Measurements from ENCODE around the gene RAMP3. TPM values are rescaled to one million over a fixed set of nuclear protein-coding genes. Genes with fewer than 3 reads are reported as not detected.
"Not testable (repeated sequence)": the region's sequence is repeated elsewhere in the genome, so short reads cannot be mapped to it uniquely, and the experiment has no call there.

Gene RAMP3
- total and polyA plus RNA-seq, 9 of the 15 experiments (the other 6 are each of a cell fraction or from before 2014, with no cell fraction given), result not detected

DNA sequence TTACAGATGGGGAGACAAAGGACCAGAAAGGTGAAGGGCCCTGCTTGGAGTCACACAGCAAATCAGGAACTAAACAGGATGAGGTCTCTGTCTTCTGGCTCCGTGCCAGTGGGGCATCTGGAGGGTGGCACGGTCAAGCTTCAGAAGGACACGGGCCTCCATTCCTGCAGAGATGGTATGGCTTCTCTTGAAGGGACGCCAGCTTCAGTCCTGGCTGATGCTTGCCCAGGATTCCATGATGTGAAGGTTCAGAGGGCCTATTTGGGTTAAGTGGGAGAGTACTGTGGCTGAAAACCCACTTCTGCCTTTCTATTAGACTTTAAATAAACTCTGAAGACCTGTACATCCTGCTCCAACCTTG is 6.1 kb downstream of the RAMP3 start:
- H3K79me2 ChIP-seq (ENCODE audit: control insufficient read depth, insufficient read depth, low read length), result no peaks in the 10 kb centered on the region
- H3K4me3 ChIP-seq, result no peak overlapping the region
- no peak overlapping the region for H3K9ac ChIP-seq (ENCODE audit: insufficient read depth in 1 of 2, low read depth in 2 of 2, low read length in 2 of 2)
- ATAC-seq (no peak), FAIRE-seq (no peak), DNase-seq (ENCODE audit: extremely low read depth in 1 of 4, low spot score in 3 of 4) (no peak)
- CTCF ChIA-PET (ENCODE audit: low intra/inter-chr PET ratio), result no interaction called here
- in situ Hi-C loops (cut with MboI), result loop anchor here (25.0 kb wide), 1 partner anchor 699 kb away; the partner anchor contains the start of gene CCDC201
- H3K9me1 ChIP-seq (ENCODE audit: control insufficient read depth, insufficient read depth, low read length), result no peaks in the 10 kb centered on the region
- no peak overlapping the region for H2AFZ ChIP-seq (ENCODE audit: low read depth, low read length)
- peaks cover 17 to 51% of the 10 kb centered on the region in 2 experiments for H3K27me3 ChIP-seq (ENCODE audit: control insufficient read depth in 2 of 2, insufficient read depth in 2 of 2, low read length in 2 of 2)
- no peaks in the 10 kb centered on the region for H3K4me1 ChIP-seq (replicated peaks in 1 of 2; ENCODE audit: control insufficient read depth in 2 of 2, insufficient read depth in 2 of 2, low read length in 2 of 2)
- H3K4me2 ChIP-seq (ENCODE audit: insufficient read depth, low read length), result no peak overlapping the region
- H4K20me1 ChIP-seq (replicated peaks; ENCODE audit: control insufficient read depth, insufficient read depth, low read length), result no peaks in the 10 kb centered on the region
- no peak for TF ChIP-seq ZBED1 (IDR thresholded peaks at IDR 0.05)
- TF ChIP-seq, protein P1, sequence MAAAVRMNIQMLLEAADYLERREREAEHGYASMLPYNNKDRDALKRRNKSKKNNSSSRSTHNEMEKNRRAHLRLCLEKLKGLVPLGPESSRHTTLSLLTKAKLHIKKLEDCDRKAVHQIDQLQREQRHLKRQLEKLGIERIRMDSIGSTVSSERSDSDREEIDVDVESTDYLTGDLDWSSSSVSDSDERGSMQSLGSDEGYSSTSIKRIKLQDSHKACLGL (CRISPR knock-in tag; IDR thresholded peaks at IDR 0.05; ENCODE audit: borderline replicate concordance, poor library complexity, severe bottlenecking), result no peak
- peak; percentile 67 for TF ChIP-seq NFIC (IDR thresholded peaks at IDR 0.05)
- no peak for TF ChIP-seq CCNT2 (IDR thresholded peaks at IDR 0.05; ENCODE audit: borderline replicate concordance, extremely low read depth, insufficient read length, low read depth, low read length)
- 0 out of 2 replicates have a peak, but pooled peaks have one; percentile 12 for TF ChIP-seq NFIX (CRISPR knock-in tag; IDR thresholded peaks at IDR 0.05; ENCODE audit: low read depth)
- no TSS peak for BruUV-seq (replicated peaks)
- POLR2A ChIA-PET, result interaction anchor here (0.6 to 0.8 kb wide), 2 partner anchors 129 to 713 kb away, joined by 3 read pairs; no protein-coding TSS in a partner anchor
- 0% methylated on average over 4 of the region's 4 CpGs for WGBS (ENCODE audit: insufficient coverage, low coverage, missing lambda C conversion rate)
- intact Hi-C loops (cut with micrococcal nuclease), result no loop called here
- no peaks in the 10 kb centered on the region for H3K9me3 ChIP-seq (replicated peaks; ENCODE audit: control insufficient read depth, insufficient read depth, low read depth, low read length)
- H3K36me3 ChIP-seq (ENCODE audit: control insufficient read depth, insufficient read depth, low read length), result no peaks in the 10 kb centered on the region
- H3K27ac ChIP-seq (ENCODE audit: extremely low read depth, low read depth, low read length), result no peak overlapping the region

DNA sequence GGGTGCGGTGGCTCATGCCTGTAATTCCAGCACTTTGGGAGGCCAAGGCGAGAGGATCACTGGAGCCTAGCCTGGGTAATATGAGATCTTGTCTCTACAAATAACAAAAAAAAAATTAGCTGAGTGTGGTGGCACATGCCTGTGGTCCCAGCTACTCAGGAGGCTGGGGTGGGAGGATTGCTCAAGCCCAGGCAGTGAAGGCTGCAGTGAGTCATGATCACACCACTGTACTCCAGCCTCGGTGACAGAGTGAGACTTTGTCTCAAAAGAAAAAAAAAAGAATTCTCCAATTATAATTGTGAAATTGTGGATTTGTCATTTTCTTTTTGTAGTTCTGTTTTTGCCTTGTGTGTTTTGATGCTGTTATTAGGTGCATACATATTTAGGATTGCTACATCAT is 6.7 kb downstream of the RAMP3 start:
- POLR2A ChIA-PET; CTCF ChIA-PET (ENCODE audit: low intra/inter-chr PET ratio); H3K9me3 ChIP-seq (replicated peaks; ENCODE audit: control insufficient read depth, insufficient read depth, low read depth, low read length); H3K79me2 ChIP-seq (ENCODE audit: control insufficient read depth, insufficient read depth, low read length); H3K4me3 ChIP-seq; H3K27ac ChIP-seq (ENCODE audit: extremely low read depth, low read depth, low read length); BruUV-seq (replicated peaks); H2AFZ ChIP-seq (ENCODE audit: low read depth, low read length); ATAC-seq; H4K20me1 ChIP-seq (replicated peaks; ENCODE audit: control insufficient read depth, insufficient read depth, low read length); H3K9ac ChIP-seq (ENCODE audit: insufficient read depth in 1 of 2, low read depth in 2 of 2, low read length in 2 of 2); H3K4me2 ChIP-seq (ENCODE audit: insufficient read depth, low read length); H3K9me1 ChIP-seq (ENCODE audit: control insufficient read depth, insufficient read depth, low read length); DNase-seq (ENCODE audit: extremely low read depth in 1 of 4, low spot score in 3 of 4); H3K4me1 ChIP-seq (replicated peaks in 1 of 2; ENCODE audit: control insufficient read depth in 2 of 2, insufficient read depth in 2 of 2, low read length in 2 of 2); FAIRE-seq; H3K36me3 ChIP-seq (ENCODE audit: control insufficient read depth, insufficient read depth, low read length); intact Hi-C loops (cut with micrococcal nuclease): not testable (repeated sequence)
- WGBS (ENCODE audit: insufficient coverage, low coverage, missing lambda C conversion rate), result 19% methylated on average over 3 of the region's 3 CpGs
- H3K27me3 ChIP-seq (ENCODE audit: control insufficient read depth in 2 of 2, insufficient read depth in 2 of 2, low read length in 2 of 2), result peaks cover 12 to 45% of the 10 kb centered on the region in 2 experiments
- in situ Hi-C loops (cut with MboI), result loop anchor here (25.0 kb wide), 1 partner anchor 698 kb away; the partner anchor contains the start of gene CCDC201
